ENCODE data around the gene FRMD3. TPM values are rescaled to one million over a fixed set of nuclear protein-coding genes. Genes with fewer than 3 reads are reported as not detected.

Gene FRMD3
- total and polyA plus RNA-seq, 3 experiments from 2014 or later = 0.35 to 0.68 (median 0.62) TPM

DNA sequence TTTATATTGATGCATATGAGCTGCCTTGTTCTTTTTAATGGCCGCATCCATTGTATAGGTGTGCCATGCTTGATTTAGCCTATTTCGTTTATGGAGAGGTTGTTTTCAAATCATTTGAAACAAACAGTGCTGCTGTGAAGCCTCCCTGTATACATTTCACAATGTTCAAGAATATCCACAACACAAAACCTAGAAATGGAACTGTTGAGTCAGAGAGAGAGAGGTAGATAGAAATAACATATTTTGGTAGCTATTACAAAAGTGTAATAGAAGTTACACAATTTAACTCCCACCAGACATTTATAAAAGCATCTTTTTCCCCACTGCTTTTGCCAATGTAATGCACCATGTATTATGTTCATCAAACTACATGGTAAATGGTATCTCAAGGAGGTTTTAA lies 82.0 kb downstream of the FRMD3 start:
- Histone ChIP-seq H3K4me3 (ENCODE audit: low read length) (no peak overlapping the region), H3K27ac (ENCODE audit: low read depth, low read length) (no peak overlapping the region), H3K27me3 (ENCODE audit: insufficient read depth, low read length, poor library complexity, severe bottlenecking) (no peaks in the 10 kb centered on the region), H3K36me3 (ENCODE audit: insufficient read depth, low read length) (no peaks in the 10 kb centered on the region), H3K4me1 (ENCODE audit: insufficient read depth, low read length) (no peaks in the 10 kb centered on the region), H3K9me3 (ENCODE audit: low read length) (no peaks in the 10 kb centered on the region)
- CTCF ChIA-PET = no interaction called here
- peaks cover 0 to 4% (median under 1%) of the 10 kb centered on the region in 5 donors for H3K9me3 Mint-ChIP-seq
- no peak overlapping the region for H3K27ac Mint-ChIP-seq
- POLR2A ChIA-PET = no interaction called here
- peaks cover 0 to 6% (median under 1%) of the 10 kb centered on the region in 3 donors for H3K36me3 Mint-ChIP-seq
- H3K4me3 Mint-ChIP-seq = no peak overlapping the region
- DNase-seq = no peak
- no peaks in the 10 kb centered on the region for H3K27me3 Mint-ChIP-seq
- no peaks in the 10 kb centered on the region for H3K4me1 Mint-ChIP-seq

DNA sequence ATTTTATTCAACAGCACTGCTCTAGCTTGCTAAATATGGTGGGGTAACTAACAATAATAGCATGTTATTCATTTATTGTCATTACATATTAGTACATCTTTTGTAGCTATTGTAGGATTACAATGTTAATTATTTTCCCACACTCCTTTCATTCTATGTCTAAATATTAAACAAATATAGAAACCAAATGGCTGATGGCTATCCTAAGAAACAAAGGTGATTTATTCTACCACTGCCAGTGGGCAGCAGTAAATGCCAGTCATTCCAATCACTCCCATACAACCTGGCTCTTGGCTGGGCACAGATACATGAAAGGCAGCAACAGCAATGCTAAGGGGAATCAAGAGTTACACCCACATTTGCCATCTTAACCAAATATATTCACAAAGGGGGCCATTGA lies 84.1 kb downstream of the FRMD3 start:
- Mint-ChIP-seq H3K36me3 (no peaks in the 10 kb centered on the region), H3K9me3 (no peaks in the 10 kb centered on the region), H3K27me3 (no peaks in the 10 kb centered on the region), H3K4me3 (no peak overlapping the region), H3K27ac (no peak overlapping the region), H3K4me1 (no peaks in the 10 kb centered on the region)
- H3K9me3 ChIP-seq (ENCODE audit: low read length) = no peaks in the 10 kb centered on the region
- no peaks in the 10 kb centered on the region for H3K36me3 ChIP-seq (ENCODE audit: insufficient read depth, low read length)
- no peak overlapping the region for H3K4me3 ChIP-seq (ENCODE audit: low read length)
- ChIA-PET CTCF (no interaction called here), POLR2A (no interaction called here)
- no peak overlapping the region for H3K27ac ChIP-seq (ENCODE audit: low read depth, low read length)
- H3K27me3 ChIP-seq (ENCODE audit: insufficient read depth, low read length, poor library complexity, severe bottlenecking) = no peaks in the 10 kb centered on the region
- DNase-seq = no peak
- H3K4me1 ChIP-seq (ENCODE audit: insufficient read depth, low read length) = no peaks in the 10 kb centered on the region

DNA sequence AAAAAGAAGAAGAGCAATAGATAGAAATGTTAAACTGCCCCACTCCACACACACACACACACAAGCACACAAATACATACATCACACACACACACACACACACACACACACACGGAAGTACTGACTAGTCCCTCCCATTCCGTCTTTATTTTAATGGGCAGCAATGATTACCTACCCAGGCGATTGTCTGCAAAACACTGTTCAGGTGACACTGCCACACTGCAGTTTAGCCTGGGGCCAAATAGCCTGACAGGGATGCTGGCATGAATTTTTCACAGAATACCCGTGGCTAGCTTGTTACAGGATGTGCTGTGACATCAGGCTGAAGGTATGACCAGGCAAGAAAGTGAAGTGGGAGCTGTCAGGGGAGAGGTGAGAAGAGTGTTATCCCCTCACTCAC lies 86.9 kb downstream of the FRMD3 start:
- ChIA-PET CTCF (no interaction called here), POLR2A (no interaction called here)
- DNase-seq = no peak
- Mint-ChIP-seq H3K36me3 (peaks cover 0 to 2% (median 0%) of the 10 kb centered on the region in 3 donors), H3K4me1 (no peaks in the 10 kb centered on the region), H3K4me3 (no peak overlapping the region), H3K27ac (peak overlapping the region in 1 of 8 donors; percentile 24), H3K27me3 (no peaks in the 10 kb centered on the region), H3K9me3 (peaks cover 0 to 3% (median 0%) of the 10 kb centered on the region in 5 donors)
- H3K4me1 ChIP-seq (ENCODE audit: insufficient read depth, low read length) = no peaks in the 10 kb centered on the region
- H3K4me3 ChIP-seq (ENCODE audit: low read length) = no peak overlapping the region
- no peaks in the 10 kb centered on the region for H3K9me3 ChIP-seq (ENCODE audit: low read length)
- H3K36me3 ChIP-seq (ENCODE audit: insufficient read depth, low read length) = no peaks in the 10 kb centered on the region
- no peak overlapping the region for H3K27ac ChIP-seq (ENCODE audit: low read depth, low read length)
- no peaks in the 10 kb centered on the region for H3K27me3 ChIP-seq (ENCODE audit: insufficient read depth, low read length, poor library complexity, severe bottlenecking)

DNA sequence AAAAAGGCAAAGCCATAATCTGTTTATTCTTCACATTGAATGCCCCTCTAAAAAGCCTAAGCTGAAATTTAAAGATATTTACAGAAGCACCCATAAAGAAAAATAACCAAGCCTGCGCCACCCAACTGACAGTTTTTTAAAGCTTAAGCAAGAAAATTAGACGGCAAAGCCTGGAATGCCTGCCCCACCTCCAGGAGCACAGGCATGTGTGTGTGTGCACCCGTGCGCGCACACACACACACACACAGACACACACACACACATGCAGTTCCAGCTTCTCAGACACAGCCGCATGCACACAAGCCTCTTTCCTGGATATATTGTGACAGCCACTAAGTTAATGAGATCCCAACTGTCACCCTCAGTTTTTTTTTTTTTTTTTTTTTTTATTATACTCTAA lies 88.2 kb downstream of the FRMD3 start:
- no peaks in the 10 kb centered on the region for H3K9me3 ChIP-seq (ENCODE audit: low read length)

DNA sequence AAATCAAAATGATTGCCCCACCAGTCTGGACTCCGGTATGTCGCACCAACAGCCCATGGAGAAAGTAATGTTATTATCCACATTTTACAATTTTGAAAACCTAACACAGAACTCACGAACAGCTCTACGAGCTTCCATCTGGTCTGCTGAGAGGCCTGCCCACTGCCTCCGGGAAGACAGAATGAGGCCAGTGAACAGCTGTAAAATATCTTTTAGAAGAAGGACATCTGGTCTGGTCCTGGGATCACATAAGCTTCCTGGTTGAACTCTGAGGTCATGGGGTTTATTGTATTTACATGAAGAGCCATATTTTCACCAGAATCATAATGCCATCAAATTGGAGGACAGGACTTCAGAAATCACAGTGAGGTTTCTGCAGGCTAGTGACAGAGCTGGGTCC lies 89.0 kb downstream of the FRMD3 start:
- POLR2A ChIA-PET = no interaction called here

More for the DNA sequence above, 88.2 kb downstream of the FRMD3 start:
- Histone ChIP-seq H3K27me3 (ENCODE audit: insufficient read depth, low read length, poor library complexity, severe bottlenecking) (no peaks in the 10 kb centered on the region), H3K4me3 (ENCODE audit: low read length) (no peak overlapping the region), H3K4me1 (ENCODE audit: insufficient read depth, low read length) (no peaks in the 10 kb centered on the region), H3K36me3 (ENCODE audit: insufficient read depth, low read length) (no peaks in the 10 kb centered on the region), H3K27ac (ENCODE audit: low read depth, low read length) (no peak overlapping the region)
- no peak for DNase-seq
- ChIA-PET POLR2A (no interaction called here), CTCF (no interaction called here)
- peaks cover 0 to 3% (median 1%) of the 10 kb centered on the region in 5 donors for H3K9me3 Mint-ChIP-seq
- no peaks in the 10 kb centered on the region for H3K4me1 Mint-ChIP-seq
- peaks cover 0 to 2% (median 0%) of the 10 kb centered on the region in 3 donors for H3K36me3 Mint-ChIP-seq
- peak overlapping the region in 1 of 8 donors; percentile 21 for H3K27ac Mint-ChIP-seq
- H3K27me3 Mint-ChIP-seq = peaks cover 0 to 2% of the 10 kb centered on the region in 2 donors
- H3K4me3 Mint-ChIP-seq = no peak overlapping the region

DNA sequence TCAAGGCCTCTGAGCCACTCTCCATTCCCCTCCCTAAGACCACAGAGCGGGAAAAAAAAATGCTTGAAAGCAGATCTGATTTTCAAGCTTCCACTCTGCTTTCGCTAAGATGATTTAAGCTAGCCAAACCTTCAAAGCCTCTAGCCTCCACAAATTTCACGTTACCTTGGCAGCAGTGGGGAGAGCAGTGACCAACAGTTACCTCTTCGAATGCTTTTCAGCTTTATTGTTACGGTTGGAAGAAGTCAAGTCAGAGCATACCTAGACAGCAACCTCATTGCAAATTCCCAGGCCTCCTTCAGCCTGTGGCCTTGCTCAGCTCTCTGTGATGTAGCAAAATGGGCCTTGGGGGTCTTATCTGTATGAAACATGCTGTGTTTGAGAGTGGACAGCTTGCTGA lies 89.6 kb downstream of the FRMD3 start:
- DNase-seq = no peak
- H3K9me3 Mint-ChIP-seq = peaks cover 0 to 3% (median 1%) of the 10 kb centered on the region in 5 donors
- no peak overlapping the region for H3K4me3 Mint-ChIP-seq
- H3K9me3 ChIP-seq (ENCODE audit: low read length) = no peaks in the 10 kb centered on the region
- H3K36me3 Mint-ChIP-seq = peaks cover 0 to 2% (median 0%) of the 10 kb centered on the region in 3 donors
- H3K27ac Mint-ChIP-seq = no peak overlapping the region
- no peak overlapping the region for H3K4me3 ChIP-seq (ENCODE audit: low read length)
- no peaks in the 10 kb centered on the region for H3K36me3 ChIP-seq (ENCODE audit: insufficient read depth, low read length)
- CTCF ChIA-PET = interaction anchor here (0.8 kb wide), 1 partner anchor 17 kb away, joined by 3 read pairs; no protein-coding TSS in a partner anchor
- peaks cover 0 to 2% of the 10 kb centered on the region in 2 donors for H3K27me3 Mint-ChIP-seq
- H3K27me3 ChIP-seq (ENCODE audit: insufficient read depth, low read length, poor library complexity, severe bottlenecking) = no peaks in the 10 kb centered on the region
- no peaks in the 10 kb centered on the region for H3K4me1 ChIP-seq (ENCODE audit: insufficient read depth, low read length)
- no peak overlapping the region for H3K27ac ChIP-seq (ENCODE audit: low read depth, low read length)
- POLR2A ChIA-PET = no interaction called here
- no peaks in the 10 kb centered on the region for H3K4me1 Mint-ChIP-seq

More for the DNA sequence above, 89.0 kb downstream of the FRMD3 start:
- Mint-ChIP-seq H3K9me3 (peaks cover 0 to 3% (median 1%) of the 10 kb centered on the region in 5 donors), H3K4me1 (no peaks in the 10 kb centered on the region), H3K36me3 (peaks cover 0 to 2% (median 0%) of the 10 kb centered on the region in 3 donors), H3K27ac (no peak overlapping the region), H3K4me3 (no peak overlapping the region), H3K27me3 (peaks cover 0 to 2% of the 10 kb centered on the region in 2 donors)
- CTCF ChIA-PET = no interaction called here
- no peaks in the 10 kb centered on the region for H3K4me1 ChIP-seq (ENCODE audit: insufficient read depth, low read length)
- H3K4me3 ChIP-seq (ENCODE audit: low read length) = no peak overlapping the region
- H3K36me3 ChIP-seq (ENCODE audit: insufficient read depth, low read length) = no peaks in the 10 kb centered on the region
- no peak for DNase-seq
- no peaks in the 10 kb centered on the region for H3K27me3 ChIP-seq (ENCODE audit: insufficient read depth, low read length, poor library complexity, severe bottlenecking)
- no peaks in the 10 kb centered on the region for H3K9me3 ChIP-seq (ENCODE audit: low read length)
- no peak overlapping the region for H3K27ac ChIP-seq (ENCODE audit: low read depth, low read length)

DNA sequence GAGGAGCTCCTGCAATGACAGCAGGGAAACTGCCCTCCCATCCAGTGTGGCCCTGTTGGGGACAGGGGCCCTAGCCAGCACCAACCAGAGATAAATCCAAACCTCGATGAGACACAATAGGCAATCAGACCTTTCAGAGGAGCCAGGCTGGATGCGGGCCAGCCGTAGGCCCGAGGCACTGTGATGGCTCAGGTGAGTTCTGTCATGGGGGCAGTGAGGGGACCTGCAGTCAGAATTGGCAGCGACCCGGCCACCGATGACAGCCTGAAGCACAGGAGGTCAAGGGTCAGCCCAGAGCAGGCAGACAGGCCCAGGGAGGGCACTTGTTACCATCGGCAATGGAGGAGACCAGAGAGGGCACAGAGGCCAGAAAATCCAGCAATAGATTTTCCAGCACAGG lies 90.8 kb downstream of the FRMD3 start:
- Histone ChIP-seq H3K9me3 (ENCODE audit: low read length) (no peaks in the 10 kb centered on the region), H3K4me1 (ENCODE audit: insufficient read depth, low read length) (no peaks in the 10 kb centered on the region), H3K4me3 (ENCODE audit: low read length) (no peak overlapping the region), H3K27me3 (ENCODE audit: insufficient read depth, low read length, poor library complexity, severe bottlenecking) (no peaks in the 10 kb centered on the region), H3K36me3 (ENCODE audit: insufficient read depth, low read length) (no peaks in the 10 kb centered on the region), H3K27ac (ENCODE audit: low read depth, low read length) (no peak overlapping the region)
- ChIA-PET CTCF (no interaction called here), POLR2A (no interaction called here)
- DNase-seq = no peak
- Mint-ChIP-seq H3K27me3 (peaks cover 0 to 2% of the 10 kb centered on the region in 2 donors), H3K4me1 (no peaks in the 10 kb centered on the region), H3K36me3 (peaks cover 0 to 3% (median 2%) of the 10 kb centered on the region in 3 donors), H3K4me3 (no peak overlapping the region), H3K9me3 (peaks cover 0 to 3% (median 1%) of the 10 kb centered on the region in 5 donors), H3K27ac (no peak overlapping the region)

DNA sequence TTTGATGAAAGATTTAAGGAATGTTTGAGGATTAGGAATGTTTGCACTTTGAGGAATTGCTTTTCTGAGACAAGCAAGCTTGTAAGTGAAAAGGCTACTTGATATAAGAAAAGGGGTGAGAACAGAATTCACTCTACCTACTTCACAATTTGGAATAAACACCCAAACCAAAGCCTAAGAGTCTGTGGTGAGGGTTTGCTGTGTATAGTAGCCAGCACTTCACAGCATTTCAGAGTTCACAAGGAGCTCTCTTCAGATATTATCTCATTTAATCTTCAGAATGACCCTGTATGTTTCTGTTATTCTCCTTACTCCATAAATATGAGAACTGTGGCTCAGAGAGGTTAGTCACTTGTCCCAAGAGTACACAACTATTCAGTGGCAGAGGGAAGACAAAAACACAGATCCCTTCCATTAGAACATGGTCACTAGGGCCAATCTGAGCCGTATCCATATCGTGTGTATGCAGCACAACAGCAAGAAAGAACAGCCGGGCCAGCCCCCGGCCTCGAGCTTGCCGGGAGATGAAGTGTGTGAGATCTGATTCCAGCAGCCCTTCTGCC lies 92.4 kb downstream of the FRMD3 start:
- no peak overlapping the region for H3K27ac Mint-ChIP-seq
- POLR2A ChIA-PET = no interaction called here
- CTCF ChIA-PET = no interaction called here

More for the DNA sequence above, 92.4 kb downstream of the FRMD3 start:
- Histone ChIP-seq H3K4me3 (ENCODE audit: low read length) (no peak overlapping the region), H3K4me1 (ENCODE audit: insufficient read depth, low read length) (no peaks in the 10 kb centered on the region), H3K27me3 (ENCODE audit: insufficient read depth, low read length, poor library complexity, severe bottlenecking) (no peaks in the 10 kb centered on the region), H3K36me3 (ENCODE audit: insufficient read depth, low read length) (no peaks in the 10 kb centered on the region), H3K27ac (ENCODE audit: low read depth, low read length) (no peak overlapping the region), H3K9me3 (ENCODE audit: low read length) (no peaks in the 10 kb centered on the region)
- peaks cover 0 to 2% of the 10 kb centered on the region in 2 donors for H3K27me3 Mint-ChIP-seq
- no peak for DNase-seq
- no peak overlapping the region for H3K4me3 Mint-ChIP-seq
- H3K4me1 Mint-ChIP-seq = no peaks in the 10 kb centered on the region
- peaks cover 0 to 3% (median 1%) of the 10 kb centered on the region in 5 donors for H3K9me3 Mint-ChIP-seq
- peaks cover 0 to 3% (median 2%) of the 10 kb centered on the region in 3 donors for H3K36me3 Mint-ChIP-seq

All from CD8-positive, alpha-beta memory T cell (primary cell).